ENCODE results near the gene SALL2.
"Not testable (repeated sequence)": the region's sequence is repeated elsewhere in the genome, so short reads cannot be mapped to it uniquely, and the experiment has no call there.

The SALL2 gene

DNA sequence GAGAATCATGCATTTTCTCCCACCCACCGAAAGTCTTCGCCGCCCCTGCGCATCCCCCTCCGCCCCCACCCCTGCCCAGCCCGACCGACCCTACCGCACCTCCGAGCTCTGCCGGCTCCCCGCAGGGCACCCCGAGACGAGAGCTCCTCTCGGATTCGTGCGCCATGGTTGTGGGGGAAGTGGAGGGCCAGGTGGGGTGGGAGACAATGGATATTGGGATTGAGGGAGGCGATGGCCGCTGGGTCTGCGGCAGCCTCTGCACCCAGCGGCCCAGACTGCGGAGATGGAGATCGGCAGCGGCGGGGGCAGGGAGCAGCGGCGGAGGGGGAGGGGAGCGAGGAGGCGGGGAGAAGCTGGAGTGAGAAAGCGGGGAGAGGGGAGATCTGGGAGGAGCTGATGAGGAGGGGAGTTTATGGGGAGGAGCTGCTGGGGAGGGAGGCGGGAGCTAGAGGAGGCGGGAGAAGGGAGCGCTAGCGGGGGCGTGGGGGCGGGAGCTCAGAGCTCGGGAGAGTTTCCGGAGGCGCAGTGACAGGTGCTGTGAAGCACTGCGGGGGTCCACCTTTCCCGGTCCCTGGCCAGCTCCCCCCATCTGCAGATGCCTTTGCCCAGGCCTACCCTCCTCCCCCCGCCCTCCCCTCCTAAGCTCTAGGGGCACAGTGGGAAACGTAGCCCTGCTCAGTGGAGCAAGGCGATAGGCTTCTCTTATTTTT lies at the start of gene SALL2:
SALL2 (minus strand) TSS at position 385 of the 710 bp plus-strand sequence; CDS start at position 166, 219 bp downstream.
- DNase-seq: no peak

DNA sequence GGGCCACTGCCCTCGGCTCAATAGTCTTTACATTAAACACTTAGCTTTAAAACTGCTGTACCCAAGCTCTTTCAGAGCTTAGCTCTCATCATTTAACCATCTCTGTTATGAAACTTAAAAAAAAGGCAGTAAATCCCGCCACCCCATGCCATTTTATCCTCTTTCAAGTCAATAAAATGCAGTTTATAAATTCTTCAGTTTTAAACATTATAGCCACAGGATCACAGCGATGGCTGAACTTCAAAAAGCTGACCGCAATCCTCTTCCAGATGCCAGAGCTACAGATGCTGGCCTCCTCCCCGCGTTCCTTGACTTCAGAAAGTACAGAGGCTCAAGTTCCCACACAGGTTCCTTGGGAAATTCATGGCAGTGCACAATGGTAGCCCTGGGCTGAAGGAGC lies 49.5 kb upstream of the SALL2 start:
- no peak for DNase-seq

DNA sequence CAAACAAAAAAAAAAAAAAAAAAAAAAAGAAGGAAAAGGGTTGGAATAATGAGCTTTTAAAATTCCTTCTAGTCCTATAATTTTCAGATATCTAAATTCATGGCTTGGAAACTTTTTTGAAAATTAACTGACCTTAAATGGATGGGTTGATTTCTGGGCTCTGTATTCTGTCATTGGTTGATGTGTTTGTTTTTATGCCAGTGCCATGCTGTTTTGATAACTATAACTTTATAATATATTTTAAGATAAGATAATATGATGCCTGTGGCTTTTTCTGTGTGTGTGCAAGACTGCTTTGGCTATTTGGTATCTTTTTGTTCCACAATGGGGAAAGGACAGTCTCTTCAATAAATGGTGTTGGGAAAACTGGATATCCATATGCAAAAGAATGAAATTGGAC lies 46.5 kb upstream of the SALL2 start:
- DNase-seq: no peak

- DNase-seq: no peak
These were observed 32.6 kb upstream of the SALL2 start for GRCh38 chr14:21558703-21559170.

DNA sequence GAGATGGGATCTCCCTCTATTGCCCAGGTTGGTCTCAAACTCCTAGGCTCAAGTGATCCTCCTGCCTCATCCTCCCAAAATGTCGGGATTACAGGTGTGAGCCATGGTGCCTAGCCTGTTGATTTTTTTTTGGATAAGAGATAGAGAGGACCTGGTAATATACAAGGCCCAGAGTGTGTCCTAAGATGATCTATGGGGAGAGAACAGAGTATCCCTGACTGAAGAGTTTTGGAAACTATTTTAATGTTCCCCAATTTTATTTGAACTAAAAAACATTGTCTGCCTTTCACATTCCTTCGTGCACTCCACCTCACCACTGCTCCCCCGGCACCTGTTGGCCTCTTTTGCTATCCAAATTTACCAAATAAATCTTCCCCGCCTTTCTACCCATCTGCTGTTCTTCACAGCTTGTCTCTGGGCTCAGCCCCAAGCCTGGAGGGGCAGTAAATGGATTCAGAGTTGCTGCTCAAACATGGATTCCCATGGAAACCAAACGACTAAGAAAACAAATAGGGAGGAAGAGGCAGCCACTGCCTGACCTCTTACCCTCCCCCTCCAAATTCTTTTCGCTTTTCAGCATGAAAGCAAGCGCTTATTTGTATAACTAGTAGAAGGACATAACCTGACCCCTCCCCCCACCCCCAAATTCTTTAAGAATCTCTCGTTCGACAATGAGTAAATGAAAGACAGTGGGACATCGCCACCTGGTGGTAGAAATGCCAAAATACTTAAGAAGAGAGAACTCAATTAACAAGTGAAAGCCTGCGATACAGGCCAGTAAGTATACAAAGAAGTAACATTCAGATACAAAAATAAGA lies 31.1 kb upstream of the SALL2 start:
- DNase-seq: peak; percentile 2

DNA sequence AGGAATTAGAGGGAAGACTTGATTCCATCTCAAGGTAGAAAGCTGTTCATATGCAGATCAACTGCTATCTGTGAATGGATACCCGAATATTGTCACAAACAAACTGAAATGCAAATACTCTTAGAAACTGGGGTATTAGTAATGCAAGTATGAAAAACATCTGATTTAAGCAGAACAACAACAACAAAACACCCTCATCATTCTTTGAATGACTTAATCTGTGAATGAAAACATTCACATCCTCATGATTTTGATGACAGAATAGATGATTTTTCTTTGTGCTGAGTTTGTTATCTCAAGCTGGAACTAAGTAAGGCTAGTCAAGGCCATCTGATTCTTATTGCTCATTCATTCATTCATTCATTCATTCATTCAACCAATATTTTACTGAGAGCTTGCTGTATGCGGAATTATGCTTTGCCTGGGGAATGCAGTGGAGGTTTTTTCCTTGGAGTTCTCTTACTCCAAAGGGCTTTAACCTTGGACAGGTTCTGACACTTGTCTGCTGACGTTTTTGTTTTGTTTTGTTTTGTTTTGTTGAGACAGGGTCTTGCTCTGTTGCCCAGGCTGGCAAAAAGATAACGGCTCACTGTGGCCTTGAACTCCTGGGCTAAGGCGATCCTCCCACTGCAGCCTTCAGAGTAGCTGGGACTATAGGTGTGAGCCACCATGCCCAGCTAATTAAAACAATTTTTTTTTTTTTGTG lies 30.4 kb upstream of the SALL2 start:
- no peak for DNase-seq

DNA sequence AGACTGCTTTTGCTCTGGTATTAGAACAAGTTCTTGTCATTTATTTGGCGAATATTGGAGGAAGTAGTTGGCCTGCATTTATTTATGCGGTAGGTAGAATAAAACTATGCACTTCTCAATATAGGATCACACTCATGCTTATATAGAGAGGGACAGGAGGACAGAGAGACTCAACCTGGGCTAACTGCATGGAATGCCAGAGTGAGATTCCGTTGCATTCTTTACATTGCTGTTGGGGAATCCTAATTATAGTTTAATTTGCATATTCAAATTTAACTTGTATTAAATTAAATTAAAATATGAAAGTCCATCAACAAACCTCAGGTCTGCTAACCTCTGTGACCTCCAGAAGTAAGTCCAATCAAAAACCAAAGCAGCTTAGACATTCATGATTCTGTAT lies 27.1 kb upstream of the SALL2 start:
- DNase-seq: no peak

- DNase-seq: not testable (repeated sequence)
These were observed 18.4 kb upstream of the SALL2 start for GRCh38 chr14:21544588-21544987.

DNA sequence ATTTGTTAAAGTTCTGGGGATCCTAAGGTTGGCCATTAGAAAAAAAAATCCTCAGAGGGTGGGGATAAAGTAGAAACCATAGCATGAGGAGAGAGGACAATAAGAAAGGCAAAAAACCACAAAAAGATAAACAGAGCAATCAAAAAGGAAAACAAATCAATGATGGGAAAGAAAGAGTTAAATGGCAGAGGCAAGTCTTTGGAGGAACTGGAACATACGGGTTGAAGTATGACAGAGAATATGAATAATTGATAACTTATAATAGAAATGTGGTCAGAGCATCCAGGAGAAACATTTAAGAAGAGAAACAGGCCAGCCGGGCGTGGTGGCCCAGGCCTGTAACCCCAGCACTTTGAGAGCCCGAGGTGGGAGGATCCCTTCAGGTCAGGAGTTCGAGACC lies 17.8 kb upstream of the SALL2 start:
- no peak for DNase-seq

DNA sequence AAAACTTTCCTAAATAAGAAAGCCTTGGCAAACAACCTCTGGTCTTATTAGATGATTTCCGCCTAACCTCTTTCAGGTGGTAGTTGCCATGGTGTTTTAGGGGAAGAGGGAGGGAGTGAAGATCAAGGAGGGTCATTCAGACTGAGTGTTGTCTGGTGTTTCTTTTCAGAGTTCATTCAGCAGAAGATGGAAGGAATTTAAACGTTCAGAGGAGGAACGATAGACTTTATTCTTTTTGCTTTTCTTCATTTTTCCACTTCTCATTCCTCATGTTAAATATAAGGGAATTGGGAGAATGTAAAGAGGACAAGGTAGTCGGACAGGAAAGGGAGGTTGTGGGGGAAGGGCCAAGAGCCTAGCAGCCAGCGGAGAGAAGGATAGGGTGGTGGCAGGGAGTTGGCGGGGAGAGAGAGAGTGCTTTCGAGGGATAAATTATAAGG lies 17.4 kb upstream of the SALL2 start:
- DNase-seq: no peak

GRCh38 chr14:21541413-21542074 lies 15.4 kb upstream of the SALL2 start:
- DNase-seq: no peak

DNA sequence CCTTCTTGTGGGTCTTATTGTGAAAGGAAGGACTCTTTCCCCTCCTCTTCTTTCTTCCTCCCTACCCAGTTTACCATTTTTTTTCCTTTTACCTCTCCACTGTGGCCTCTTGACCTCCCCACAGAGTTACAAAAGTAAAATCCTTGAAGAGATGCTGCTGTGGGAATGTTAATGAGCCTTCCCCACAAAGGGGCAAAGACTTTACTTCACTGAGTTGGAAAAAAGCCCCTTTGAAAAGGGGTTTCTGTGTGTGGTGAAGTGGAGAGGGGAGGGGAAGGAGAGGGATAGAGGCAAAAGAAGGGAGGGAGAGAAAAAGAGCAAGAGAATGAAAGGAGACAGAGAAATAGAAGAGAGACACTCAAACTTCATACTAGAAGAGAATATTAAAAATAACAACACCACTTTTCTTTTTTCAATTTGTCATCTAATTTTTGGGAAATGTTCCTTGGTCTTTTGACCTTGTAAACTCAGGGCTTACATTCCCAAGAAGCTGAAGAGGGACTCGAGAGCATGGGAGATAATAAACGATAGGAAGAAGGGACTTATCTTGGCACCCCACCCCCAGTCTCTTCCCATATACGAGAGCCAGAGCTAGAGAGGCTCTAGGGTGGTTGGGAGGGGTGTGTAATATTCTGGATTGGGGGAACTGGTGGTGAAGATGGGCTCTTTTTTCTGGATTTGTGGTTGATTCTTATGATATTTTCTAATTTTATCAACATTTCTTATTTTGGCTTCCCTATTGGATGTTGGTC lies 13.2 kb upstream of the SALL2 start:
- DNase-seq: no peak

- no peak for DNase-seq
These were observed 10.9 kb upstream of the SALL2 start for GRCh38 chr14:21537090-21537424.

GRCh38 chr14:21536418-21537089 lies 10.4 kb upstream of the SALL2 start:
- DNase-seq: no peak

- no peak for DNase-seq
These were observed 9.6 kb upstream of the SALL2 start for GRCh38 chr14:21535545-21536417.

GRCh38 chr14:21534576-21534975 lies 8.4 kb upstream of the SALL2 start:
- DNase-seq: peak; percentile 47

GRCh38 chr14:21533294-21533693 lies 7.1 kb upstream of the SALL2 start:
- no peak for DNase-seq

DNA sequence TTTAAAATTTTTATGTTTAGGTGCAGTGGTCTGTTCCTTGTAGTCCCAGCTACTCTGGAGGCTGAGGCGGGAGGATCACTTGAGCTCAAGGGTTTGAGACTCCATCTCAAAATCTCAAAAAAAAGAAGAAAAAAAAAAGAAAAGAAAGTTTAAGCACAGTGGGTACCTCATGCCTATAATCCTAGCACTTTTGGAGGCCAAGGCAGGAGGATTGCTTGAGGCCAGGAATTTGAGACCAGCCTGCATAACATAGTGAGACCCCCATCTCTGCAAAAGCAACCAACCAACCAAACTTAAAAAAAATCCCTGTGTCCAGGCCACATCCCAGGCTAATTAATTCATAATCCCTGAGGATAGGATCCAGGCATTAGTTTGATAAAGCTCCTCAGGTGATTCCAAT lies 3.4 kb upstream of the SALL2 start:
- no peak for DNase-seq

- peak; percentile 43 for DNase-seq
These were observed 2.5 kb upstream of the SALL2 start for GRCh38 chr14:21528381-21529348.

DNA sequence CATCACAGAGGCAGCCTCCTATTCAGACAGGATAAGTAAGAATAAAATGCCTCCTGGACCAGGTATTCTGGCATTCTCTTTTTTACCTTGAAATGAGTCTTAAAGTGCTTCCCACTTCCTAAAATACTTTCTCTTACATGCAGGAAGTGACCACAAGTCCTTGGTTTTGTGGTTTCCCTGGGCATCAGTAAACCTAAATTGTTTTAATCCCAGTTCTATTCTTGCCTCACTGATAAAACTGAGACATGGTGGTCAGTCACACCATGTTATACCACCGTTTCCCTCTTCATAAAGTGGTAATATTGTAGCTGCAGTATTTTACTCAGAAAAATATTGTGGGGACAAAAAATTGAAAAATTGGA lies 1.2 kb upstream of the SALL2 start:
- DNase-seq: no peak

Measured in SIG-M5 (cell line).